ENCODE measurements around the gene BTAF1.

DNA sequence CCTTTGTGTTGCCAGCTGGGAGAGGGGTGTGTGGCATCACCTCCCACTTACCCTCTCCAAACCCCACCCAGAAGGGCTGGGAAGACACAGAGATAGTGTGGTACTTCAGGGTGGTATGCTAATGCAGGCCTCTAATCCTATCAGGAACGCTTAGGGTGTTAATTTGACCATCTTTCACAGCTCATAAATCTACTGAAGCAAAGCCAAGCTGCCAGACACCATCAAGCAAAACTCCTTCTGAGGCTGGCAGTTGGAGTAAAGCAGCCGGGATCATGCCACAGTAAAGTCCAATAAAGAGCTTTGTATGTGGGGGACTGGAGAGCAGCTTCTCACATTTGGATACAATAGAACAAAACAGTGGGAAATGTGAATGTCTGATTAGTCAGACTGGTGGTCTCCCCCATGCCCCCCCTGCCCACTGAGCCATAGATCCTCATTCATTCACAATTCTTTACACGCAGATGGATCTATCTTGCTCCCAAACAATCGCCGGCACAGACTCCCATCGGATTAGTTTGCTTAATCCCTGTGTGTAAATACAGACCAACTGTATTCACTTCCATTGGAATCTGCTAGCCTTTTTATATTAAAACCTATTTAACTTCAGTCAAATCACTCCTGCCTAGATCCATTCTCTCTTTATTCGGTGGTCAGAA lies 43.9 kb upstream of the BTAF1 start:
- TF ChIP-seq, protein P1, sequence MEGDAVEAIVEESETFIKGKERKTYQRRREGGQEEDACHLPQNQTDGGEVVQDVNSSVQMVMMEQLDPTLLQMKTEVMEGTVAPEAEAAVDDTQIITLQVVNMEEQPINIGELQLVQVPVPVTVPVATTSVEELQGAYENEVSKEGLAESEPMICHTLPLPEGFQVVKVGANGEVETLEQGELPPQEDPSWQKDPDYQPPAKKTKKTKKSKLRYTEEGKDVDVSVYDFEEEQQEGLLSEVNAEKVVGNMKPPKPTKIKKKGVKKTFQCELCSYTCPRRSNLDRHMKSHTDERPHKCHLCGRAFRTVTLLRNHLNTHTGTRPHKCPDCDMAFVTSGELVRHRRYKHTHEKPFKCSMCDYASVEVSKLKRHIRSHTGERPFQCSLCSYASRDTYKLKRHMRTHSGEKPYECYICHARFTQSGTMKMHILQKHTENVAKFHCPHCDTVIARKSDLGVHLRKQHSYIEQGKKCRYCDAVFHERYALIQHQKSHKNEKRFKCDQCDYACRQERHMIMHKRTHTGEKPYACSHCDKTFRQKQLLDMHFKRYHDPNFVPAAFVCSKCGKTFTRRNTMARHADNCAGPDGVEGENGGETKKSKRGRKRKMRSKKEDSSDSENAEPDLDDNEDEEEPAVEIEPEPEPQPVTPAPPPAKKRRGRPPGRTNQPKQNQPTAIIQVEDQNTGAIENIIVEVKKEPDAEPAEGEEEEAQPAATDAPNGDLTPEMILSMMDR (IDR thresholded peaks at IDR 0.05) = no peak
- no peak for TF ChIP-seq POLR2A (IDR thresholded peaks at IDR 0.05)
